HG03432 (cell line): ENCODE measurements around the gene FARSA.
"Not testable (repeated sequence)": the region's sequence is repeated elsewhere in the genome, so short reads cannot be mapped to it uniquely, and the experiment has no call there.

Source experiments
- ATAC-seq: cut with Tn5 transposase; IDR thresholded peaks from one replicate; pipeline ENCODE4 v1.9.1; 2021; ENCODE audit warnings: mild to moderate bottlenecking, moderate library complexity; ENCODE audit not compliant: unreplicated experiment

FARSA gene

GRCh38 chr19:12954612-12954962 is 21.1 kb upstream of the FARSA start:
- no peak for ATAC-seq

GRCh38 chr19:12953799-12954611 is 20.5 kb upstream of the FARSA start:
- no peak for ATAC-seq

DNA sequence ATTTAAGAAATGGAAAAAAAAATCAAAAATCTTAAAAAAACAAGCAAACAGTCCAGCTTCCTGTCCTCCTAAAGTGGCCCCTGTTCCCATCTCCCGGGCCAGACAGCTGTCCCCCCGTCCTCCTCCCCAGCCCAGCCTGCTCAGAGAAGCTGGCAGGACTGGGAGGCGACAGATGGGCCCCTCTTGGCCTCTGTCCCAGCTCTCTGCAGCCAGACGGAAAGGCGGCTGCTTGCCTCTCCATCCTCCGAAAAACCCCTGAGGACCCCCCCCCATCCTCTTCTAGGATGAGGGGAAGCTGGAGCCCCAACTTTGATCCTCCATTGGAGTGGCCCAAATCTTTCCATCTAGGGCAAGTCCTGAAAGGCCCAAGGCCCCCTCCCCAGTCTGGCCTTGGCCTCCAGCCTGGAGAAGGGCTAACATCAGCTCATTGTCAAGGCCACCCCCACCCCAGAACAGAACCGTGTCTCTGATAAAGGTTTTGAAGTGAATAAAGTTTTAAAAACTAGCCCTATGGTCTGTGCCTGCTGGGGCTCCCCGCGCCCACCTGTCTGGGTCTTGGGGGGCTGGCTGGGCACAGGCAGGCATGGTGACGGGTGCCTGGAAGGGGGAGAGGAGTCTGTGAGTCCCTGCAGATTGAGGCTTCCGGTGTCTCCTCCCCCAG is 19.8 kb upstream of the FARSA start:
- ATAC-seq: no peak

DNA sequence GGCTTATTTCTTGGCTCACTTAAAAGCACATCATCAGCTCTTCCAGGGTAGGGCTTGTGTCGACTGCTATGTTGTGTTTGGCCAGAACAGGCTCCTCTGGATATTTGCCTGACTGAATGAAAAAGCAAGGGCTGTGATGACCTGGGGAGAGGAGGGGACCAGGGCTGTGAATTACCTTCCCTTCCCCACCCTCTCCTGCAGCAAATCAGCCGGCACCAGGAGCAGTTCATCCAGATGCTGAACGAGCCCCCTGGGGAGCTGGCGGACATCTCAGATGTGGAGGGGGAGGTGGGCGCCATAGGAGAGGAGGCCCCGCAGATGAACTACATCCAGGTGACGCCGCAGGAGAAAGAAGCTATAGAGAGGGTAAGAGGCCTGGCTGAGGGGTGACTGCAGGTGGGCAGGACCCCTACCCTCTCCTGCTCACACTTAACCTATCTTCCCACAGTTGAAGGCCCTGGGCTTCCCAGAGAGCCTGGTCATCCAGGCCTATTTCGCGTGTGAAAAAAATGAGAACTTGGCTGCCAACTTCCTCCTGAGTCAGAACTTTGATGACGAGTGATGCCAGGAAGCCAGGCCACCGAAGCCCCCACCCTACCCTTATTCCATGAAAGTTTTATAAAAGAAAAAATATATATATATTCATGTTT is 19.1 kb upstream of the FARSA start:
- no peak for ATAC-seq

DNA sequence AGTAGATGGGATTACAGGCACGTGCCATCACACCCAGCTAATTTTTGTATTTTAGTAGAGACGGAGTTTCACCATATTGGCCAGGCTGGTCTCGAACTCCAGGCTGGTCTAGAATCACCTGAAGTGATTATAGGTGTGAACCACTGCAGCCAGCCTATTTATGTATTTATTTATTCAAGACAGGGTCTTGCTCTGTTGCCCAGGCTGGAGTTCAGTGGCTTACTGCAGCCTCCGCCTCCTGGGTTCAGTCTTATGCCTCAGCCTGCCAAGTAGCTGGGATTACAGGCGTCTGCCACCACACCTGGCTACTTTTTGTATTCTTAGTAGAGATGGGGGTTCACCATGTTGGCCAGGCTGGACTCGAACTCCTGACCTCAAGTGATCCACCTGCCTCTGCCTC is 18.5 kb upstream of the FARSA start:
- not testable (repeated sequence) for ATAC-seq

DNA sequence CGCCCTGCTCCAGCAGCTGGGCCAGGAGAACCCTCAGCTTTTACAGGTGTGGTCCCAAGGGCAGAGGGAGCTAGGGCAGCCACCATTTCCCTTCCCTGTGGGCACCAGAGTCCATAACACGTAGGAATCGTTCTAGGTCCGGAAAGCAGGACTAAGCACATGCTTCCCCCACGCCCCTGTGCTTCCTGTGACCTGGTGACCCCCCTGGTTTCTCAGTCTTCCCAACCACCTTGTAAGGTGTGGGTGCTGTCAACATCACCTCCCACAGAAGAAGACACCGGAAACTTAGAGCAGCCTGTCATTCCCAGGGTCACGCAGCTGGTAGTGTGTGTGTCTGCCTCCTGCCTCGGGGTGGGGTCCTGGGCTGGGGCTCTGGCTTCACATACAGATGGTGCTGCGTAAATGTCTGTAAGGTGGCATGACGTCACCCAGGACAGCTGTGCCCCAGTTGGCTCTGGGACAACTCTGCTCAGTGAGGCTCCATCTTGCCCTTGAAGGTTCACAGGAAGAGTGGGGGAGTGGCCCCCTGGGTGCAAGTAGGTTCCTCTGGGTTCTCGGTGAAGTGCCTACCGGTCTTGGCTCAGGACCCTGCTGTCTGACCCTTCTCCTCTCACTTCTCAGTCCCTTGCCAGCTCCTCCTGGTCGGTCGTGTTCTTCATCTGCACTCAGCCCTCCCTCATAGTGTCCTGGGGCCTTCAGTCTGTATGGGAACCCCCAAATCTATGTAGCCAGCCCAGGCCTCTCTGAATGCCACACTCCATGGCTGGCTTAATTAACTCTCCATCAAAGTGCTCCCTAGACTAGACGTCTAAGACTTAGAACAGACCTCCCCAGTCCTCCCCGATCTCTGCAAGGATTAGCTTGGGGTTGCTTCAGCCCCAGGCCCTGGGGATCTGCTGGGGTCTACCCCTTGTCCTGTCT is 16.1 kb upstream of the FARSA start:
- ATAC-seq: no peak

- ATAC-seq: no peak
These were observed 15.3 kb upstream of the FARSA start for GRCh38 chr19:12948612-12949362.

- no peak for ATAC-seq
These were observed 14.4 kb upstream of the FARSA start for GRCh38 chr19:12947702-12948611.

DNA sequence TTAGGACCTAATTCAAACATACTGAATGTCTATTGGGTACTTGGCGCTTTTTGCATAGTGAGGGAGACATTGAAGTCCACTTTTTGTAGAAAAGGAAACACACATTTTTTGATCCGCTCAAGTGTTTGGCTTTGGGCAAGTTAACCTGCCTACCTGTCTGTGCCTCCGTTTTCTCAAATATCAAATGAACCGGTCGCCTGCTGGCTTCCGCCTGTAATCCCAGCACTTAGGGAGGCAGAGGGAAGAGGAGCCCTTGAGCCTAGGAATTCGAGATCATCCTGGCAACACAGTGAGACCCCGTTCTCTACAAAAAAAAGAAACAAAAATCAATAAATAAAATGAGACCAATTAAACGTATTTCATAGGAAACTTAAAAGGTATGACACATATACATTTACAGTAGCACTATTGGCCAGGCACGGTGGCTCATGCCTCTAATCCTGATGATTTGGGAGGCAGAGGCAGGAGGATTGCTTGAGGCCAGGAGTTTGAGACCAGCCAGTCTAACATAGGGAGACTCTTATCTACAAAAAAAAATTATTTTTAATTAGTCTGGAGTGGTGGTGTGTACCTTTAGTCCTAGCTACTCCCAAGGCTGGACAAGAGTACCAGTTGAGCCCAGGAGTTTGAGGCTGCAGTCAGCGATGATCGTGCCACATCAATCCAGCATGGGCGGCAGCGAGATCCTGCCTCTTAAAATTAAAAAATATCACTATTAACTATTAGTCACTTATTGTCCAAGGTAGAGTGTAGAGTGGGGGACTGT is 13.4 kb upstream of the FARSA start:
- no peak for ATAC-seq

DNA sequence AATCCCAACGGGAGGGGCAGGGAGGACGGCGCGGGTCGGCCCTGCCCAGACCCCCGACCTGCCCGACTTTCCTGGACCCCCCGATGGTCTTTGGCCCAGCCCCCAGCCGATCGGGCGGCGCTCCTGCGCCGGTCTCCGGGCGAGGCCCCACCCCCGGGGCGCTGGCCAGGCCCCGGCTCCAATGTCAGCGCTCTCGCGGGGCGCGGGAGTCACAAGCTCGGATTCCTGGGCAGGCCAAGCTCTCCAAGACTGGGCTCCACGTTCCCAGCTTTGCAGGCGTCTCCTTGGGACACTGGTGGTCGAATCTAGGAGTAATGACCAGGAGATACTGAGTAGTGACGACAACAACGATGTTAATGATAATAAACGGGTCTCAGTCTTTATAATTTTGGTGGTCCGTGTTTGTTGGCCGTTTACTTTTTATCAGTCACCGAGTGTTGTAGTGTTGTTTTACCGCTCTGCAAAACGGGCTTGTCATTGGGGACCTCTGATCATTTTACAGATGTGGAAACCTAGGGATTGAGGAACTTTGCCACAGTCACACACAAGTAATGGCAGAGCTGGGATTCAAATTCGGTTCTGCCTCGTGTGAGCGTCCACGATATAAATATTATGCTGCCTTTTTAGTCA is 12.7 kb upstream of the FARSA start:
- ATAC-seq: peak; percentile 43

GRCh38 chr19:12945479-12946091 is 12.1 kb upstream of the FARSA start, which contains the start of gene RAD23A:
RAD23A (plus strand) TSS chr19:12945862; CDS start chr19:12945949, 87 bp downstream.
- ATAC-seq: peak; percentile 79

GRCh38 chr19:12944104-12944674 is 10.7 kb upstream of the FARSA start:
- no peak for ATAC-seq

GRCh38 chr19:12943437-12944044 is 10.0 kb upstream of the FARSA start:
- ATAC-seq: no peak

- ATAC-seq: no peak
These were observed 7.4 kb upstream of the FARSA start for GRCh38 chr19:12940897-12941296.

DNA sequence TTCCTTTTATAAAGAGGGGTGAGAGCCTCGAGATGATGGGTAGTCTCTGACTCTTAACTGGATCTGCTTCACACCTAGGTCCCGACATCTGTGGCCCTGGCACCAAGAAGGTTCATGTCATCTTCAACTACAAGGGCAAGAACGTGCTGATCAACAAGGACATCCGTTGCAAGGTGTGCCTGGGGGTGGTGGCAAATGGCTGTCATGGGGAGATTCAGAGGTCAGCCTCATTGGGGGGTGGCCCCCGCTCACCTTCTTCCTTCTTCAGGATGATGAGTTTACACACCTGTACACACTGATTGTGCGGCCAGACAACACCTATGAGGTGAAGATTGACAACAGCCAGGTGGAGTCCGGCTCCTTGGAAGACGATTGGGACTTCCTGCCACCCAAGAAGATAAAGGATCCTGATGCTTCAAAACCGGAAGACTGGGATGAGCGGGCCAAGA is 6.5 kb upstream of the FARSA start:
- no peak for ATAC-seq

DNA sequence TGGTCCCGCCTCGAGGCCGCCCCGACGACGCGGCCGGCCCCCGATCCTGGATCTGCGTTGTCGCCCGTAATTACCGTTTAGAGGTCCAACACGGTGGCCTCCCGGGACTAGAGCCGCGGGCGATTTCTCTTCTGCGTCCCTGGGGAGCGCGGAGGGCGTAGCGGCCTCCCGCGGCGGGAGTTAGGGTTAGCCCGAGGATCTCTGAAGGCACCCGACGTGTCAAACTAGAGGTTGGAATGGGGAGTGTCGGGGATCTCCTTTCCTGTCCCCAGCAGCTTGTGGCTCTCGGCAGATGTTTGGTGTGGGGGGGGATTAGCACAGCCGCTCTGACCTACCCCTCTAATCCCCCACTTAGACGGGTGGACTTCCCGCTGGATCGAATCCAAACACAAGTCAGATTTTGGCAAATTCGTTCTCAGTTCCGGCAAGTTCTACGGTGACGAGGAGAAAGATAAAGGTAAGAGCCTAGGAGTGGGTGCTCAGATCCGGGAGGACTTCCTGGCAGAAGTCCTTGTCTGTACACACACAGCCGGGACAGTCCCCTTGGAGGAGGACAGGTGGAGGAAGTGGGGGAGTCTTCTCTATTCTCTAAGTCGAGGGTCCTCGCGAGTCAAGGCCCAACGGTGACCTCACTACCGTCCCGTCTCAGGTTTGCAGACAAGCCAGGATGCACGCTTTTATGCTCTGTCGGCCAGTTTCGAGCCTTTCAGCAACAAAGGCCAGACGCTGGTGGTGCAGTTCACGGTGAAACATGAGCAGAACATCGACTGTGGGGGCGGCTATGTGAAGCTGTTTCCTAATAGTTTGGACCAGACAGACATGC is 5.5 kb upstream of the FARSA start:
- ATAC-seq: no peak
